ENCODE data around the gene EEFSEC.
"Not testable (repeated sequence)": the region's sequence is repeated elsewhere in the genome, so short reads cannot be mapped to it uniquely, and the experiment has no call there.

- not testable (repeated sequence) for TF ChIP-seq CTCF, EZH2phosphoT487, EZH2 (IDR thresholded peaks at IDR 0.05)
These were observed 1.1 kb downstream of the EEFSEC start for GRCh38 chr3:128154354-128154753.
